ENCODE data around the gene SLC22A1.
"Not testable (repeated sequence)": the region's sequence is repeated elsewhere in the genome, so short reads cannot be mapped to it uniquely, and the experiment has no call there.

GRCh38 chr6:160114536-160114935 is 7.1 kb upstream of the SLC22A1 start:
- not testable (repeated sequence) for TF ChIP-seq NFATC3 (CRISPR knock-in tag; IDR thresholded peaks at IDR 0.05); SMAD3 (CRISPR knock-in tag; IDR thresholded peaks at IDR 0.05); BORCS8-MEF2B (CRISPR knock-in tag; IDR thresholded peaks at IDR 0.05); ZSCAN29 (CRISPR knock-in tag; conservative IDR thresholded peaks at IDR 0.05); NBN (conservative IDR thresholded peaks at IDR 0.05)

All from HepG2 (cell line).